Fibroblast of the conjunctiva (primary cell): ENCODE data around the gene FHIT.

Experiments used
- DNase-seq: peaks from one replicate; pipeline ENCODE4 v3.0.0-alpha.2; 2010; ENCODE audit warnings: low read depth

The FHIT gene

GRCh38 chr3:60399861-60400845, 851.1 kb downstream of the FHIT start:
- DNase-seq, result no peak

GRCh38 chr3:60399292-60399691, 852.0 kb downstream of the FHIT start:
- DNase-seq, result no peak

DNA sequence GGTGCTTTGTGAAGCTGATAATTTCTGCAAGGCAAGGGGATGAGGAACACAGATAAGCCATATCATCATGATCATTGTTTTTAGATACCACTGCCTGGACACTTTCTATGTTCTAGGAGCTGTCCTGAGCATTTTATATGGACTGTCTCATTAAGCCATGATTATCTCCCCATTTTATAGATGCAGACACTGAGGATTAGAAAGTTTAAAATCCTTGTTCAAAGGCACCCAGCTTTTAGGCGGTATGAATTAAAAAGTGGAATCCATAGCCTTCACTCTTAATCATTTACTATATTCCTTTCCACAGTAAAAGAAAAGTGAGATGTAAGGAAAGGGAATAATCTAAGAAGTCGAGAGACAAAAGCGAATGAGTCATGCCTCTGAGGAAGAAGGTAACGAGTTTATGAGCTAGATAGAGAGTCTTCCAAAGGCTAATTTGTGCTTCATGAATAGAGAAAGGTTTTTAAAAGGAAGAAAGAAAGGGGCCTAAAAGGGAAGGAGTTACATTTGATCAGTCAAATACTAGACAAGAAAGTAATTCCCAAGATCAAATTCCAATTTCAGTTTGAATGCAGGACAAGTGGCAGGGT, 856.0 kb downstream of the FHIT start:
- no peak for DNase-seq

DNA sequence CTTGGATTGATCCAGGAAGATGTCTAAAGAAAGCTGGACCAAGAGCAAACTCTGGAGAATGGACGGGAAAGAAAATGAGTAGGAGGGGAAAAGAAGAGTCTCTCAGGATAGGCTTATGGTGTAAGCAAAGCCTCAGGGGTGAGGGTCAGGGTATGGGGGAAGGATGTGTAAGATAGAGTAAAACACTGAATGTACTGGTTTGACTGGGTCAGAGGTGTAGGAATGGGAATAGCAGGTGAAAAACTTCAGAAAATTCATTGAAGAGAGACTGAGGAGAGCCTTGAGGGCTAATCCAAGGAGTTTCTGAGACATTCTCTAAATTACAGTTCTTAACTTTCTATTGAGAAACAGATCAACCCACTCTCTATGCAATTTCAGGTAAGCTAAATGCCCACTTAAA, 857.3 kb downstream of the FHIT start:
- DNase-seq, result no peak

DNA sequence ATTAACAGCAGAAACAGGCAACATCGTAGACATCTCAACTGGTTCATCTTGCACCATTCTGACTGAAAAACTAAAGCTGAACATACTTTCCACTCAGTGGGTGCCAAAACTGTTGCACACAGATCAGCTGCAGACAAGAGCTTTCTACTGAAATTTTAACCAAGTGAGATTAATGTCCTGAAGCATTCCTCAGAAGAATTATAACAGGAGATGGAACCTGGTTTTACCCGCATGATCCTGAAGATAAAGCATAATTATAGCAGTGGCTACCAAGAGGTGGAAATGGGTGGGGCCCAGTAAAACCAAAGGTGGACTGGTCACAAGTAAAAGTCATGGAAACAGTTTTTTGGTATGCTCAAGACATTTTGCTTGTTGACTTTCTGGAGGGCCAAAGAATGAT, 858.8 kb downstream of the FHIT start:
- no peak for DNase-seq

DNA sequence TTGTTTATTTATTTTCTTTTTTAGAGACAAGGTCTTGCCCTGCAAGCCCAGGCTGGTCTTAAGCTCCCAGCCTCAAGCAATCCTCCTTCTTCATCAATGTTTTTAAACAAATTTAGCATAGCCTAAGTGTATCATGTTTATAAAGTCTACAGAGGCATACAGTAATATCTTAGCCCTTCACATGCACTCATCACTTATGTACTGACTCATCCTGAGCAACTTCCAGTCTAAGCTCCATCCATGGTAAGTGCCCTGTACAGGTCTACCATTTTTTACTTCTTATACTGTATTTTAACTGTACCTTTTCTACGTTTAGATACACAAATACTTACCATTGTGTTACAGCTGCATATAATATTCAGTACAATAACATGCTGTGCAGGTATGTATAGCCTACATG, 860.0 kb downstream of the FHIT start:
- DNase-seq, result no peak

DNA sequence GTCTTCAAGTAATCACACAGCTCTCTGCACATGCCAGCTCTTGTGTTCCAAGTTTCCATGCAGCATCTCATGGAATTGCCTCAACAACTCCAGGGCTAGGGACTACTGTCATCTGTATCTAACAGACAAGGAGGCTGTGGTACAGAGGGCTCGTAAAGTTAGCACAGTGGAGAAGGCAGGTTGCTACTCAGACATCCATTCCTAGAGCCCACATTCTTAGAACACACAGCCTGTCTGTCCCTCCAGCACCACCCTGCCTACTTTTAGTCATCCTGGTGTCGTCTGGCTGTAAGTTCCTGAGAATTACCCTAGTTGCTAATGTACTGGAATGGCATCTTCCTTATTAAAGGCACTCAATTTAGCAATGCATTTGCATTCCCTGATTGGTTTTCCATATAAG, 862.5 kb downstream of the FHIT start:
- no peak for DNase-seq

GRCh38 chr3:60386306-60386705, 864.9 kb downstream of the FHIT start:
- no peak for DNase-seq

DNA sequence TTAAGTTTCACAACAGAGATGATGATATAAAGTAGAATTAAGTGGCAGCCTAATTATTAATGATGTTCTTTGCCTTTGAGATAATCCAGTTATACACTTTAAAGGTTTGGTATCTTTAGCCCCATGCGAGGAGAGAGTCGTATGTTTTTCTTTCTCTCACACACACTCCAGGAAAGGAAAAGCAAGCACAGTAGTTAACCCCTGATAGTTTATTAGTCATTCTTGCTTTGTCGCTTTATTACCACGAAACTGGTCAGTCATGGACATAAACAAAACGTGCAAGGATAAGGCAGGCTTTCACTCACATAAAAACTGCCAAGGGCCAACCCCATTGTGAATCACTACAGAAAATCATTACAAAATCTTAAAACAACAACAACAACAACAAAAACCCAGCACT, 866.9 kb downstream of the FHIT start:
- no peak for DNase-seq

DNA sequence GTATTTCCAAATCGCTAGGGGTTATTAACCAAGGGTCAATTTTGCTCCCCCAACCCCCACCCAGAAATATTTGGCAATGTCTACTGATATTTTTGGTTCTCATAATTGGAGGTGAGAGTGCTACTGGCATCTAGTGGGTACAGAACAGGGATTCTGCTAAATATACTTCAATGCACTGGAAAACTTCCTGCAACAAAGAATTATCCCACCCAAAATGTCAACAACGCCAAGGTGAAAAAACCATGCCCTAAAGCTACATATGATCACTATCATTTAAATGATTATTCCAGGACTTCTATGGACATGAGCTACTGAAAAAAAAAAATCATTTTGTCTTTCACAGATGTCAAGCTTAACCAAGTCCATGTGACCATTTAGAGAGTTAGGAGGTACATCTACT, 867.9 kb downstream of the FHIT start:
- no peak for DNase-seq

GRCh38 chr3:60366486-60366885, 884.8 kb downstream of the FHIT start:
- no peak for DNase-seq

- no peak for DNase-seq
Observed at GRCh38 chr3:60365360-60365759, 885.9 kb downstream of the FHIT start.

GRCh38 chr3:60364475-60364874, 886.8 kb downstream of the FHIT start:
- DNase-seq, result no peak

- no peak for DNase-seq
Observed at GRCh38 chr3:60363817-60364216, 887.4 kb downstream of the FHIT start.

- no peak for DNase-seq
Observed at GRCh38 chr3:60355825-60356224, 895.4 kb downstream of the FHIT start.

GRCh38 chr3:60351481-60351880, 899.8 kb downstream of the FHIT start:
- no peak for DNase-seq

GRCh38 chr3:60344340-60344739, 906.9 kb downstream of the FHIT start:
- no peak for DNase-seq

DNA sequence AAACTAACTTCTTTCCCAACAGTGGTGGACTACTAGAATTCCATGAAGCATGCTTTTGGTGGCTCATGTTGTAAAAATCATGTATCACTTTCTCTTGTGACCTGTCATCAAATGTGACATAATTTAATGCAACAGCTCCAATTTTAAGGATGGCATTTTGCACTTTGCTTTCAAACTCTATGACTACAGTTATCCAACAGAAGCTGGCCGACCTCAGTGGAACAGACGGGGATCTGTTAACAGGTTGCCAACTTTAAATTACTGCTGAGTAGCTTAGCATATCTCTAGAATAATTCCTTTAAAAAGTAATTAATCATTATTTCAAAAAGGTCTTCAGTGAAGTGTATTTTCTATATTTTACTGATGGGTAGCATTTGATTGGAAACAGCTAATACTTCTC, 907.4 kb downstream of the FHIT start:
- no peak for DNase-seq

DNA sequence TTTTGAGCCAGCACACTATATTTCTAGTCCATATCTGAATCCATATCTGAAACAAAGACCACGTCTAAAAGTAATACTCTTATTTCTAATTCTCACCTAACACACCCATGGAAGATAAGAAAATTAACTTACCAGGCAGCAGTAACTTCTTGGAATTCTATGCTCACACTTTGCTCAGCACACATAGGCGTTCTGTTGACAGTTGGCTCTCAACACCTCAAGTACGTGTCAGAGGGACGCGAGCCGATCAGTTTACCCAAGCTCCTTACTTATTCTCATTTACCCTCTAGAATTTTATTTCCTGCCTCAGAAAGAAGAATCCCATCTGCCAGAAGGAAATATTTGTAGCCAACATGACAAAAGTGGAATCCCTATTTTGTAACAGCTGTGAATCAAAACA, 911.9 kb downstream of the FHIT start:
- DNase-seq, result no peak

GRCh38 chr3:60337421-60337820, 913.8 kb downstream of the FHIT start:
- no peak for DNase-seq

GRCh38 chr3:60336061-60336460, 915.2 kb downstream of the FHIT start:
- no peak for DNase-seq

GRCh38 chr3:60333710-60334109, 917.5 kb downstream of the FHIT start:
- no peak for DNase-seq

- DNase-seq, result no peak
Observed at GRCh38 chr3:60330107-60330506, 921.1 kb downstream of the FHIT start.
